ENCODE measurements around the gene EEF2. TPM values are rescaled to one million over a fixed set of nuclear protein-coding genes. Genes with fewer than 3 reads are reported as not detected.
A peak's percentile ranks its signal among the peaks of the same experiment; 100 is the strongest.

Gene EEF2
- total RNA-seq, 1 experiment from 2014 or later: 3,615 TPM

GRCh38 chr19:4030981-4031380 is 45.7 kb upstream of the EEF2 start:
- Histone ChIP-seq H2BK12ac (ENCODE audit: insufficient read length, low read depth, low read length) (no peak overlapping the region), H3K18ac (ENCODE audit: insufficient read length, low read depth, low read length) (no peak overlapping the region), H2BK20ac (ENCODE audit: low read depth, low read length, poor library complexity, severe bottlenecking) (no peak overlapping the region), H3K14ac (ENCODE audit: insufficient read depth, low read length) (no peak overlapping the region), H3K27me3 (ENCODE audit: insufficient read depth, low read length) (no peaks in the 10 kb centered on the region), H3K4me1 (ENCODE audit: insufficient read depth, low read length) (no peaks in the 10 kb centered on the region), H4K5ac (ENCODE audit: insufficient read length, low read depth, low read length) (no peak overlapping the region), H3K79me2 (ENCODE audit: insufficient read depth, low read length) (no peaks in the 10 kb centered on the region), H2AK5ac (ENCODE audit: insufficient read length, low read length) (no peak overlapping the region), H3K79me1 (ENCODE audit: insufficient read depth, low read depth, low read length, poor library complexity, severe bottlenecking) (no peaks in the 10 kb centered on the region), H3K4ac (ENCODE audit: low read depth, low read length) (no peak overlapping the region), H3K9me3 (ENCODE audit: control insufficient read depth, low read depth, low read length) (peaks cover 5% of the 10 kb centered on the region), H3T11ph (ENCODE audit: low read length) (no peak overlapping the region), H2BK15ac (ENCODE audit: low read depth, low read length) (no peak overlapping the region), H3K27ac (ENCODE audit: insufficient read length, low read depth, low read length) (no peak overlapping the region), H4K91ac (ENCODE audit: insufficient read length, low read depth, low read length) (no peak overlapping the region), H2BK5ac (ENCODE audit: insufficient read length, low read length) (no peak overlapping the region), H2AFZ (ENCODE audit: low read length) (no peak overlapping the region), H3K9ac (ENCODE audit: extremely low read depth, insufficient read length, low read length) (no peak overlapping the region), H4K20me1 (ENCODE audit: control insufficient read depth, insufficient read depth, insufficient read length) (no peaks in the 10 kb centered on the region), H3K56ac (ENCODE audit: insufficient read length, low read depth, low read length) (no peak overlapping the region), H3K4me2 (ENCODE audit: insufficient read depth, insufficient read length, low read length) (no peak overlapping the region), H3K23me2 (ENCODE audit: insufficient read length, low read depth, low read length, poor library complexity, severe bottlenecking) (no peaks in the 10 kb centered on the region), H2BK120ac (ENCODE audit: low read depth, low read length, poor library complexity, severe bottlenecking) (no peak overlapping the region), H3K23ac (ENCODE audit: insufficient read length, low read depth, low read length) (no peak overlapping the region), H4K8ac (replicated peaks; ENCODE audit: insufficient read length, low read depth, low read length) (no peak overlapping the region)
- WGBS (ENCODE audit: extremely low coverage, insufficient read length, low lambda C conversion rate): no CpG with 5 or more reads among the region's 9 CpGs
- peaks cover 6 to 38% (median 31%) of the 10 kb centered on the region in 3 experiments; a peak in 6 of 7 replicates for H3K36me3 Mint-ChIP-seq (ENCODE audit: insufficient read depth in 1 of 3, low read depth in 3 of 3)
- H3K27ac Mint-ChIP-seq: peak overlapping the region in 1 of 3 experiments; percentile 72; a peak in 1 of 7 replicates
- no peak for TF ChIP-seq CTCF (conservative IDR thresholded peaks at IDR 0.05)
- H3K27me3 Mint-ChIP-seq (ENCODE audit: low read depth): no peaks in the 10 kb centered on the region
- no peaks in the 10 kb centered on the region for H3K4me1 Mint-ChIP-seq
- H3K4me3 Mint-ChIP-seq: no peak overlapping the region
- H3K9me3 Mint-ChIP-seq: no peaks in the 10 kb centered on the region
- DNase-seq: no peak

Measured in H9 (cell line).